DND-41 (cell line): ENCODE results near the gene NUDT10.

ENCODE experiments used
- CTCF ChIP-seq: IDR thresholded peaks from 2 replicates; pipeline ENCODE4 v1.5.1; 2012; ENCODE audit warnings: borderline replicate concordance, low read length, moderate library complexity, mild to moderate bottlenecking; ENCODE audit not compliant: poor library complexity, severe bottlenecking; ENCODE audit errors: extremely low read depth
- EZH2 ChIP-seq: IDR thresholded peaks from 3 replicates; pipeline ENCODE4 v1.6.1; 2012; ENCODE audit warnings: borderline replicate concordance, low read depth, mild to moderate bottlenecking, moderate library complexity, low read length, inconsistent platforms; ENCODE audit not compliant: severe bottlenecking

DNA sequence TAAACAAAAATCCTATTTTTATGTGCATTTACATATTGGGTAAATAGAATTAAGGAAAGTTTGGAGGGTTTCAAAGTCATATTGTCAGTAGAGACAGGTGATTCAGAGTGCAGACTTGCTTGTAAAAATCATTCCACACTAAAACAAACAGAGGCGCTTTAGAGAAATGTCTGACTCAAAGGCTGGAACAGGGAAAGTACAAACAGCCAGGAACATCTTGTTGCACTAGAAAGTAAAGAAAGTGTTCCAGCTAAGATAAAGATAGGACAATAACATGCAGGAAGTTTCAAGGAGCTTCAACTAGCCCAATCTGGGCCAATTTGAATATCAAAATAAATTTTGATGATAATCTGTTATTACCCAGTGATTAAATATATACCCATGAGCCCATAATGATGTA, 16.4 kb upstream of the NUDT10 start:
- no peak for TF ChIP-seq CTCF
- TF ChIP-seq EZH2: no peak
